Trophoblast cell (in vitro differentiated cells and primary cell): ENCODE measurements around the gene CGB1.

Experiments used
- DNase-seq, 2 donors: peaks; one replicate each; pipeline ENCODE4 v3.0.0-alpha.2; 2016
- H2AFZ ChIP-seq: 2 replicates; pipeline ENCODE4 v1.6.1; 2013; ENCODE audit warnings: low read length, moderate library complexity, mild to moderate bottlenecking; ENCODE audit not compliant: insufficient read depth, poor library complexity
- H2AK5ac ChIP-seq: 2 replicates; pipeline ENCODE4 v1.6.1; 2013; ENCODE audit warnings: mild to moderate bottlenecking, low read length
- H2BK120ac ChIP-seq: 2 replicates; pipeline ENCODE4 v1.6.1; 2013; ENCODE audit warnings: low read length, mild to moderate bottlenecking, moderate library complexity; ENCODE audit not compliant: insufficient read depth, poor library complexity
- H2BK12ac ChIP-seq: 2 replicates; pipeline ENCODE4 v1.6.1; 2013; ENCODE audit warnings: mild to moderate bottlenecking, low read length, moderate library complexity
- H2BK5ac ChIP-seq: 2 replicates; pipeline ENCODE4 v1.6.1; 2013; ENCODE audit warnings: low read length, low read depth, moderate library complexity, mild to moderate bottlenecking; ENCODE audit not compliant: poor library complexity
- H3K14ac ChIP-seq: 2 replicates; pipeline ENCODE4 v1.6.1; 2013; ENCODE audit warnings: mild to moderate bottlenecking, low read length
- H3K18ac ChIP-seq: 2 replicates; pipeline ENCODE4 v1.6.1; 2013; ENCODE audit warnings: mild to moderate bottlenecking, low read length
- H3K23ac ChIP-seq: 2 replicates; pipeline ENCODE4 v1.6.1; 2013; ENCODE audit warnings: low read length
- H3K27ac ChIP-seq: 2 replicates; pipeline ENCODE4 v1.5.1; 2013; ENCODE audit warnings: low read depth, mild to moderate bottlenecking, inconsistent platforms, low read length, moderate library complexity
- H3K27me3 ChIP-seq: 2 replicates; pipeline ENCODE4 v1.6.1; 2013; ENCODE audit warnings: inconsistent platforms, mild to moderate bottlenecking, low read length, moderate library complexity; ENCODE audit not compliant: insufficient read depth
- H3K36me3 ChIP-seq, 2 experiments: 1 replicate in 1 of 2; 2 replicates in 1 of 2; pipeline ENCODE4 v1.6.1; 2013; ENCODE audit warnings: low read length in 2 of 2, mild to moderate bottlenecking in 2 of 2, moderate library complexity in 1 of 2; ENCODE audit not compliant: insufficient read depth in 2 of 2, control insufficient read depth in 1 of 2
- H3K4ac ChIP-seq: 2 replicates; pipeline ENCODE4 v1.6.1; 2013; ENCODE audit warnings: low read depth, mild to moderate bottlenecking, low read length, moderate library complexity
- H3K4me1 ChIP-seq, 2 experiments: 1 replicate in 1 of 2; 2 replicates in 1 of 2; pipeline ENCODE4 v1.6.1; 2013; ENCODE audit warnings: low read length in 2 of 2, mild to moderate bottlenecking in 2 of 2, moderate library complexity in 1 of 2; ENCODE audit not compliant: insufficient read depth in 2 of 2, control insufficient read depth in 1 of 2
- H3K4me2 ChIP-seq: 2 replicates; pipeline ENCODE4 v1.6.1; 2013; ENCODE audit warnings: inconsistent platforms, mild to moderate bottlenecking, low read length, moderate library complexity
- H3K4me3 ChIP-seq: 2 replicates; pipeline ENCODE4 v1.5.1; 2013; ENCODE audit warnings: mild to moderate bottlenecking, low read depth, low read length, inconsistent platforms
- H3K79me1 ChIP-seq: one replicate; pipeline ENCODE4 v1.6.1; 2013; ENCODE audit warnings: low read length
- H3K79me2 ChIP-seq: 2 replicates; pipeline ENCODE4 v1.6.1; 2013; ENCODE audit warnings: low read length, mild to moderate bottlenecking; ENCODE audit not compliant: control insufficient read depth, insufficient read depth, poor library complexity
- H3K9ac ChIP-seq: 2 replicates; pipeline ENCODE4 v1.6.1; 2013; ENCODE audit warnings: mild to moderate bottlenecking, low read length
- H3K9me3 ChIP-seq: 2 replicates; pipeline ENCODE4 v1.6.1; 2013; ENCODE audit warnings: low read depth, mild to moderate bottlenecking, control low read depth, inconsistent platforms, low read length; ENCODE audit not compliant: insufficient read depth
- H4K12ac ChIP-seq: 2 replicates; pipeline ENCODE4 v1.6.1; 2013; ENCODE audit warnings: low read depth, mild to moderate bottlenecking, low read length, moderate library complexity
- H4K8ac ChIP-seq: 2 replicates; pipeline ENCODE4 v1.6.1; 2013; ENCODE audit warnings: low read depth, mild to moderate bottlenecking, low read length, moderate library complexity
- H4K91ac ChIP-seq: one replicate; pipeline ENCODE4 v1.6.1; 2013; ENCODE audit warnings: low read depth, mild to moderate bottlenecking, low read length, moderate library complexity
- WGBS: extraction: QIAGEN DNeasy Blood & Tissue Kit; methylation state at CpG from one replicate; pipeline ENCODE4 v1.1.7; 2013; ENCODE audit warnings: missing lambda C conversion rate; ENCODE audit not compliant: insufficient read length, insufficient coverage; ENCODE audit errors: extremely low coverage; 5-methylcytosine and 5-hydroxymethylcytosine counted together

Gene CGB1

GRCh38 chr19:48991873-48992580, 44.7 kb downstream of the CGB1 start:
- peak overlapping the region; percentile 91 for H3K4me3 ChIP-seq
- peak overlapping the region; percentile 58 for H4K8ac ChIP-seq
- H3K36me3 ChIP-seq = peaks cover 23 to 27% of the 10 kb centered on the region in 2 experiments
- peaks cover 21 to 28% of the 10 kb centered on the region in 2 experiments for H3K4me1 ChIP-seq
- H3K9ac ChIP-seq = peak overlapping the region; percentile 91
- H3K4ac ChIP-seq = peak overlapping the region; percentile 96
- no peak overlapping the region for H2BK12ac ChIP-seq
- peak overlapping the region; percentile 86 for H3K4me2 ChIP-seq
- DNase-seq = peak; percentile 86
- peak overlapping the region; percentile 80 for H3K14ac ChIP-seq
- no peak overlapping the region for H3K23ac ChIP-seq
- H4K91ac ChIP-seq = peak overlapping the region; percentile 70
- WGBS = no CpG with 5 or more reads among the region's 8 CpGs
- peaks cover 18% of the 10 kb centered on the region for H3K79me2 ChIP-seq
- H3K27ac ChIP-seq = peak overlapping the region; percentile 70
- peak overlapping the region; percentile 69 for H2BK120ac ChIP-seq
- H3K9me3 ChIP-seq = no peaks in the 10 kb centered on the region
- peak overlapping the region; percentile 66 for H4K12ac ChIP-seq
- H3K79me1 ChIP-seq = peaks cover 17% of the 10 kb centered on the region
- no peaks in the 10 kb centered on the region for H3K27me3 ChIP-seq
- H2AK5ac ChIP-seq = peak overlapping the region; percentile 32
- H2BK5ac ChIP-seq = peak overlapping the region; percentile 73
- peak overlapping the region; percentile 13 for H2AFZ ChIP-seq
- peak overlapping the region; percentile 81 for H3K18ac ChIP-seq

DNA sequence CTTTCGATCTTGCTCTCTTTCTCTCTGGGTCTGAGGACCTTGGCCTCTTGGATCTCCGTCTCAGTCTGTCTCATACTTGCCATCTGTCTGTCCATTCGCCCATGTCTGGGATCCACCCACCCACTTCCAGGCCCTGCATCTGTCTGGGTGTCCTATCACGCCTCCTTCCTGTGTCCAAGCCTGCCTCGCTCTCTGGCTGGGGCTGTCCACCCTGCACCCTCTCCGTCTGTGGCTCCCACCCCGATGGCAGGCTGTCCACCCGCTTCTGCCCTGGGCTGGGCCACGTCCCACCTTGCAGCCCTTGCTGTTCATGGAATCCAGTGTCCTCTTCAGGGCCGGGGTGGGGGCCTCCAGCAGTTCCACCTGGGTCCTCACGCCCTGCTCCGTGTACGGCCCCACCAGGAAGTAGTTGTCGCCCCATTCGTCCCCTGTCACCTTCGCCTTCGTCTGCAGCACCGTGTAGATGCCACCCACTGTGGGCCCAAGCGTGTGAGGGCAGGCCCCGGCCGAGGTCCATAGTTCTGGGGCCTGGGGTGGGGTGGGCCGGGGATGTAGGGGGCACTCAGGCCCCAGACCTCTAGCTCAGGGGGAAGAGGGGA, 45.6 kb downstream of the CGB1 start:
- Histone ChIP-seq H3K14ac (no peak overlapping the region), H4K91ac (no peak overlapping the region), H3K9ac (no peak overlapping the region), H3K27ac (no peak overlapping the region), H3K79me2 (peaks cover 18% of the 10 kb centered on the region), H3K4me2 (no peak overlapping the region), H3K36me3 (peaks cover 30 to 34% of the 10 kb centered on the region in 2 experiments), H4K8ac (no peak overlapping the region), H3K9me3 (no peaks in the 10 kb centered on the region), H3K4me3 (peak overlapping the region; percentile 33), H2AFZ (no peak overlapping the region), H2BK5ac (no peak overlapping the region), H2BK120ac (no peak overlapping the region), H4K12ac (peak overlapping the region; percentile 8), H3K79me1 (peaks cover 17% of the 10 kb centered on the region), H3K18ac (peak overlapping the region; percentile 42), H3K27me3 (no peaks in the 10 kb centered on the region), H3K4me1 (peaks cover 21 to 28% of the 10 kb centered on the region in 2 experiments), H2BK12ac (no peak overlapping the region), H3K23ac (no peak overlapping the region), H2AK5ac (peak overlapping the region; percentile 19), H3K4ac (peak overlapping the region; percentile 93)
- no CpG with 5 or more reads among the region's 22 CpGs for WGBS
- no peak for DNase-seq

DNA sequence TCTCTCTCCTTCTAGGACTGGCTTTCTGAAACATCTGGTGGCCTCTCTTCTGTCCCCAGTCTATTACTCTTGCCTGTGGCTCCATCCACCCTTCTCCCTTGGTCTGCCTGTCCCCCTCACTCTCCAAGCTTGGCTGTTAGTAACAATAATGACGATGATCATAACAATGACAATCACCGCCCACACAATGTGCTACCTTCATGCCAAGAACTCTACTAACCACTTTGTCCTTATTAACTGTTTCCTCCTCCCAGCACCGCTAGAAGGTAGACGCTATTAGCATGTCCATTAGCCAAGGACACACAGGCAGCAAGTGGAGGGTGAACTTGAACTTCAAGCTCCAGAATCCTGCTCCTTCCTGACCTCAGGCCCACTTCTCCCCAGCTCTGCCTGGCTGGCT, 46.3 kb downstream of the CGB1 start:
- Histone ChIP-seq H3K9me3 (no peaks in the 10 kb centered on the region), H3K4ac (no peak overlapping the region), H4K12ac (no peak overlapping the region), H2BK5ac (no peak overlapping the region), H3K4me2 (no peak overlapping the region), H3K36me3 (peaks cover 37 to 41% of the 10 kb centered on the region in 2 experiments), H3K79me2 (peaks cover 18% of the 10 kb centered on the region), H2BK120ac (no peak overlapping the region), H2AFZ (no peak overlapping the region), H3K4me1 (peaks cover 21 to 28% of the 10 kb centered on the region in 2 experiments), H3K9ac (no peak overlapping the region), H3K14ac (no peak overlapping the region), H4K8ac (no peak overlapping the region), H3K18ac (no peak overlapping the region), H2BK12ac (no peak overlapping the region), H3K27me3 (no peaks in the 10 kb centered on the region), H4K91ac (no peak overlapping the region), H3K79me1 (peaks cover 17% of the 10 kb centered on the region), H3K4me3 (no peak overlapping the region), H3K23ac (no peak overlapping the region), H3K27ac (no peak overlapping the region), H2AK5ac (no peak overlapping the region)
- DNase-seq = peak; percentile 55 to 73
- no CpG with 5 or more reads among the region's 4 CpGs for WGBS

DNA sequence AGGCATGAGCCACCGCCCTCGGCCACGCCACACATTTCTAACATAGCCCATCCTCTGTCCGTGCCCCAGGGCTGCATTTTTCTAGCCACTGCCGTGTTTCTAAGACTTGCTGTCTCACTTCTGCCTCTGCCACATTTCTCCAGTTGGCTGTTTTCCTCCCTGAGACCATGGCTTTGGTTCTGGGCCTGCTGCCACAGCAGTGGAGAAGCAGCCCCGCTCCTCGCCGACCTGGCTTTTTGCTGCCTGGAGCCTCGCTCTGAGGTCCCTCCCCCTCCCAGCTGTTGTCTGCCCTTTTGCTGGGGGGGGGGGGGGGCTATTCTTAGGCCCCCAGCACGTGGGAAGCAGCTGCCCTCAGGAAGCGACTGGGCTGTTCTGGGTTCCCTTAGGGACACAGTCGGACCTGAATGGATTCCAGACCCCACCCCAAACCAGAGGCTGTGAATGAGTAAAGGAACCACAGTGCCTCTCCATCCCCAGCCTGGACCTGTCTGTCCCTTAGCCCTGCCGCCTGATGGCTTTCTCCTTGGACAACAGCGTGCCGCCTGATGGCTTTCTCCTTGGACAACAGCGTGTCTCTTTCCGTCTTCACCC, 46.9 kb downstream of the CGB1 start:
- Histone ChIP-seq H2AK5ac (no peak overlapping the region), H2BK120ac (no peak overlapping the region), H3K27me3 (no peaks in the 10 kb centered on the region), H4K12ac (no peak overlapping the region), H3K18ac (no peak overlapping the region), H3K79me1 (peaks cover 17% of the 10 kb centered on the region), H3K4me2 (no peak overlapping the region), H2BK12ac (peak overlapping the region; percentile 12), H3K9ac (no peak overlapping the region), H3K4me1 (peaks cover 21 to 28% of the 10 kb centered on the region in 2 experiments), H3K27ac (peak overlapping the region; percentile 41), H3K36me3 (peaks cover 42 to 47% of the 10 kb centered on the region in 2 experiments), H3K14ac (no peak overlapping the region), H3K9me3 (no peaks in the 10 kb centered on the region), H3K79me2 (peaks cover 18% of the 10 kb centered on the region), H3K4ac (no peak overlapping the region), H2AFZ (no peak overlapping the region), H4K8ac (no peak overlapping the region), H3K4me3 (no peak overlapping the region), H3K23ac (no peak overlapping the region), H4K91ac (no peak overlapping the region), H2BK5ac (no peak overlapping the region)
- no CpG with 5 or more reads among the region's 17 CpGs for WGBS
- peak; percentile 98 to 99 for DNase-seq
